ENCODE measurements around the gene VEZF1. TPM values are rescaled to one million over a fixed set of nuclear protein-coding genes. Genes with fewer than 3 reads are reported as not detected.

The VEZF1 gene
- total and polyA plus RNA-seq, 2 experiments from 2014 or later = 36.0 to 67.7 TPM

GRCh38 chr17:57987581-57988300, at the start of gene VEZF1 (continued):
- TF ChIP-seq POLR2AphosphoS5 (IDR thresholded peaks at IDR 0.05; ENCODE audit: low read depth) = no peak

- H3K9me2 ChIP-seq (ENCODE audit: insufficient read depth) = no peaks in the 10 kb centered on the region
- Mint-ChIP-seq H3K27me3 (ENCODE audit: insufficient read depth, low read depth, poor library complexity) (no peaks in the 10 kb centered on the region), H3K9me3 (peaks cover 13% of the 10 kb centered on the region), H3K4me1 (peaks cover 11% of the 10 kb centered on the region), H3K27ac (no peak overlapping the region), H3K4me3 (no peak overlapping the region), H3K36me3 (ENCODE audit: low read depth) (peaks cover 8% of the 10 kb centered on the region; the same call in 1 of the 3 replicates)
- H3K27ac ChIP-seq (ENCODE audit: low read depth) = no peak overlapping the region
- no peaks in the 10 kb centered on the region for H3F3A ChIP-seq (replicated peaks; ENCODE audit: low read depth)
- DNase-seq (ENCODE audit: low spot score) = peak; percentile 32
- no peaks in the 10 kb centered on the region for H4K20me1 ChIP-seq (replicated peaks; ENCODE audit: insufficient read depth)
- H3K36me3 ChIP-seq (ENCODE audit: insufficient read depth) = no peaks in the 10 kb centered on the region
- ATAC-seq = peak; percentile 69
- peak overlapping the region; percentile 56; the same call in 1 of the 2 replicates for H2AFZ ChIP-seq
- H3K4me3 ChIP-seq = no peak overlapping the region
- no peak overlapping the region for H3K4me2 ChIP-seq
- H3K79me2 ChIP-seq (replicated peaks; ENCODE audit: insufficient read depth) = no peaks in the 10 kb centered on the region
- H3K4me1 ChIP-seq (ENCODE audit: insufficient read depth) = peaks cover 17% of the 10 kb centered on the region
- H3K27me3 ChIP-seq (ENCODE audit: insufficient read depth) = no peaks in the 10 kb centered on the region
- TF ChIP-seq ZNF331 (CRISPR knock-in tag; IDR thresholded peaks at IDR 0.05; ENCODE audit: low read depth) (no peak), JUNB (IDR thresholded peaks at IDR 0.05; ENCODE audit: unreplicated experiment) (no peak), CREB1 (CRISPR knock-in tag; IDR thresholded peaks at IDR 0.05; ENCODE audit: low read depth) (no peak), EZH2 (IDR thresholded peaks at IDR 0.05; ENCODE audit: low read depth, unreplicated experiment) (no peak), POLR2AphosphoS5 (IDR thresholded peaks at IDR 0.05; ENCODE audit: low read depth) (no peak), EZH2phosphoT487 (IDR thresholded peaks at IDR 0.05; ENCODE audit: unreplicated experiment) (no peak), ETS1 (IDR thresholded peaks at IDR 0.05) (no peak), ZNF462 (CRISPR knock-in tag; IDR thresholded peaks at IDR 0.05) (no peak), NANOG (IDR thresholded peaks at IDR 0.05; ENCODE audit: borderline replicate concordance) (no peak), REST (IDR thresholded peaks at IDR 0.05; ENCODE audit: unreplicated experiment) (no peak)
These were observed 44.8 kb upstream of the VEZF1 start for GRCh38 chr17:58032691-58033415.

All from GM23338 (cell line).